ENCODE results near the gene ZACN. TPM values are rescaled to one million over a fixed set of nuclear protein-coding genes. Genes with fewer than 3 reads are reported as not detected.

The ZACN gene
- total RNA-seq, 4 donors from 2014 or later, result not detected

DNA sequence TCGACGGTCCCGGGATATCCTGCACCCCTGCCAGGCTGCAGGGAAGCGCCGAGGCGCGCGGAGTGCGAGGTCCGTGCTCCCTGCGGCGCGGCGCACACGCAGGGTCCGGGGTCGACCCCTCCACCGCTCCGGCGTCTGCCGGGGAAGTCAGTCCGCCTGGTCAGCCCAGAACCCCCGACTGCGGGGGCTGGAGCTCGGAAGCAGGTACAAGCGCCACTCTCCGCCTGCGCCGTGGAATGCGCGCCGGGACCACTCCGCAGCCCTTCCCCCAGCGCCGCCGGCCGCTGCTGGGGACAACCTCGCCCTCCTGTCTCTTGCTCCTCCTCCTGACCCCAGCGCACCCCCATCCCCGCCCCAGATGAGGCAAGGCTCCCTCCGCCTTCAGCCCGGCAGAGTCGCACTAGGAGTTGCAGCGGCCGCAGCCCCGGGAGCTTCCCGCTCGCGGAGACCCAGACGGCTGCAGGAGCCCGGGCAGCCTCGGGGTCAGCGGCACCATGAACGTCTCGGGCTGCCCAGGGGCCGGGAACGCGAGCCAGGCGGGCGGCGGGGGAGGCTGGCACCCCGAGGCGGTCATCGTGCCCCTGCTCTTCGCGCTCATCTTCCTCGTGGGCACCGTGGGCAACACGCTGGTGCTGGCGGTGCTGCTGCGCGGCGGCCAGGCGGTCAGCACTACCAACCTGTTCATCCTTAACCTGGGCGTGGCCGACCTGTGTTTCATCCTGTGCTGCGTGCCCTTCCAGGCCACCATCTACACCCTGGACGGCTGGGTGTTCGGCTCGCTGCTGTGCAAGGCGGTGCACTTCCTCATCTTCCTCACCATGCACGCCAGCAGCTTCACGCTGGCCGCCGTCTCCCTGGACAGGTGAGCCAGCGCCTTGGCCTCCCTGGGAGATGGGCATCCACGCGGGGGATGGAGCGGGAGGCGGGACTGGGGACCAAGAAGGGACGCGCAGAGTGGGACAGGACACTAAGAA is 4.3 kb upstream of the ZACN start, which contains the start of gene GALR2:
GALR2 (plus strand) TSS at position 392 of the 974 bp plus-strand sequence; CDS start at position 495, 103 bp downstream.
- no peaks in the 10 kb centered on the region for H3K36me3 ChIP-seq
- TF ChIP-seq POLR2A (IDR thresholded peaks at IDR 0.05), result no peak
- H3K9me3 ChIP-seq, result no peaks in the 10 kb centered on the region
- H3K27me3 ChIP-seq, result peaks cover 36 to 46% of the 10 kb centered on the region in 2 donors
- H3K27ac ChIP-seq, result no peak within 1 kb of the TSS
- H3K4me3 ChIP-seq, result no peak within 1 kb of the TSS
- DNase-seq, result no peak
- intact Hi-C loops (cut with DNase I; ENCODE audit: low total_unique reads), result no loop called here
- H3K4me1 ChIP-seq, result peaks cover 0 to 22% of the 10 kb centered on the region in 2 donors

GRCh38 chr17:76075364-76076145 is 3.4 kb upstream of the ZACN start:
- TF ChIP-seq, protein P1, sequence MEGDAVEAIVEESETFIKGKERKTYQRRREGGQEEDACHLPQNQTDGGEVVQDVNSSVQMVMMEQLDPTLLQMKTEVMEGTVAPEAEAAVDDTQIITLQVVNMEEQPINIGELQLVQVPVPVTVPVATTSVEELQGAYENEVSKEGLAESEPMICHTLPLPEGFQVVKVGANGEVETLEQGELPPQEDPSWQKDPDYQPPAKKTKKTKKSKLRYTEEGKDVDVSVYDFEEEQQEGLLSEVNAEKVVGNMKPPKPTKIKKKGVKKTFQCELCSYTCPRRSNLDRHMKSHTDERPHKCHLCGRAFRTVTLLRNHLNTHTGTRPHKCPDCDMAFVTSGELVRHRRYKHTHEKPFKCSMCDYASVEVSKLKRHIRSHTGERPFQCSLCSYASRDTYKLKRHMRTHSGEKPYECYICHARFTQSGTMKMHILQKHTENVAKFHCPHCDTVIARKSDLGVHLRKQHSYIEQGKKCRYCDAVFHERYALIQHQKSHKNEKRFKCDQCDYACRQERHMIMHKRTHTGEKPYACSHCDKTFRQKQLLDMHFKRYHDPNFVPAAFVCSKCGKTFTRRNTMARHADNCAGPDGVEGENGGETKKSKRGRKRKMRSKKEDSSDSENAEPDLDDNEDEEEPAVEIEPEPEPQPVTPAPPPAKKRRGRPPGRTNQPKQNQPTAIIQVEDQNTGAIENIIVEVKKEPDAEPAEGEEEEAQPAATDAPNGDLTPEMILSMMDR (IDR thresholded peaks at IDR 0.05), result no peak
- TF ChIP-seq POLR2A (IDR thresholded peaks at IDR 0.05), result no peak
- no peak overlapping the region for H3K4me3 ChIP-seq
- peak in 1 of 2 donors; percentile 25 for DNase-seq
- no peak overlapping the region for H3K27ac ChIP-seq
- no peaks in the 10 kb centered on the region for H3K9me3 ChIP-seq
- intact Hi-C loops (cut with DNase I; ENCODE audit: low total_unique reads), result no loop called here
- H3K4me1 ChIP-seq, result peaks cover 0 to 18% of the 10 kb centered on the region in 2 donors
- H3K27me3 ChIP-seq, result peaks cover 36 to 46% of the 10 kb centered on the region in 2 donors
- H3K36me3 ChIP-seq, result no peaks in the 10 kb centered on the region

- no peak for DNase-seq
- no peak for TF ChIP-seq POLR2A (IDR thresholded peaks at IDR 0.05)
- TF ChIP-seq, protein P1 (IDR thresholded peaks at IDR 0.05), result no peak
- no peaks in the 10 kb centered on the region for H3K36me3 ChIP-seq
- no peak overlapping the region for H3K27ac ChIP-seq
- H3K4me1 ChIP-seq, result peaks cover 0 to 13% of the 10 kb centered on the region in 2 donors
- no peak overlapping the region for H3K4me3 ChIP-seq
- no peaks in the 10 kb centered on the region for H3K9me3 ChIP-seq
- H3K27me3 ChIP-seq, result peaks cover 36 to 46% of the 10 kb centered on the region in 2 donors
- intact Hi-C loops (cut with DNase I; ENCODE audit: low total_unique reads), result no loop called here
Observed at GRCh38 chr17:76076146-76076764, 2.7 kb upstream of the ZACN start.

DNA sequence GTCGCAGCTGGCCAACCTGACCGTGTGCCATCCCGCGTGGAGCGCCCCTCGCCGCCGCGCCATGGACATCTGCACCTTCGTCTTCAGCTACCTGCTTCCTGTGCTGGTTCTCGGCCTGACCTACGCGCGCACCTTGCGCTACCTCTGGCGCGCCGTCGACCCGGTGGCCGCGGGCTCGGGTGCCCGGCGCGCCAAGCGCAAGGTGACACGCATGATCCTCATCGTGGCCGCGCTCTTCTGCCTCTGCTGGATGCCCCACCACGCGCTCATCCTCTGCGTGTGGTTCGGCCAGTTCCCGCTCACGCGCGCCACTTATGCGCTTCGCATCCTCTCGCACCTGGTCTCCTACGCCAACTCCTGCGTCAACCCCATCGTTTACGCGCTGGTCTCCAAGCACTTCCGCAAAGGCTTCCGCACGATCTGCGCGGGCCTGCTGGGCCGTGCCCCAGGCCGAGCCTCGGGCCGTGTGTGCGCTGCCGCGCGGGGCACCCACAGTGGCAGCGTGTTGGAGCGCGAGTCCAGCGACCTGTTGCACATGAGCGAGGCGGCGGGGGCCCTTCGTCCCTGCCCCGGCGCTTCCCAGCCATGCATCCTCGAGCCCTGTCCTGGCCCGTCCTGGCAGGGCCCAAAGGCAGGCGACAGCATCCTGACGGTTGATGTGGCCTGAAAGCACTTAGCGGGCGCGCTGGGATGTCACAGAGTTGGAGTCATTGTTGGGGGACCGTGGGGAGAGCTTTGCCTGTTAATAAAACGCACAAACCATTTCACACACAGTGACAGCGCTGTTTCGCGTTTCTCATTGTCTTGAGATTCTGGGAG is 2.0 kb upstream of the ZACN start:
- Histone ChIP-seq H3K36me3 (no peaks in the 10 kb centered on the region), H3K4me3 (no peak overlapping the region), H3K4me1 (peaks cover 0 to 13% of the 10 kb centered on the region in 2 donors), H3K27me3 (peaks cover 36 to 46% of the 10 kb centered on the region in 2 donors), H3K27ac (no peak overlapping the region), H3K9me3 (no peaks in the 10 kb centered on the region)
- DNase-seq, result no peak
- TF ChIP-seq, protein P1 (IDR thresholded peaks at IDR 0.05), result no peak
- TF ChIP-seq POLR2A (IDR thresholded peaks at IDR 0.05), result no peak
- intact Hi-C loops (cut with DNase I; ENCODE audit: low total_unique reads), result no loop called here

All from uterus (tissue), 4 donors.